SIG-M5 (cell line): ENCODE data around the gene RPUSD1.

Experiments
- DNase-seq: peaks from one replicate; lab custom pipeline; 2025; lab: John Stamatoyannopoulos, UW

The RPUSD1 gene

GRCh38 chr16:799111-799947 lies 11.1 kb upstream of the RPUSD1 start:
- DNase-seq: no peak

- DNase-seq: no peak
Observed at GRCh38 chr16:798666-799065, 10.5 kb upstream of the RPUSD1 start.

GRCh38 chr16:797686-798085 lies 9.5 kb upstream of the RPUSD1 start:
- no peak for DNase-seq

- no peak for DNase-seq
Observed at GRCh38 chr16:797120-797420, 8.9 kb upstream of the RPUSD1 start.

- no peak for DNase-seq
Observed at GRCh38 chr16:796296-797119, 8.3 kb upstream of the RPUSD1 start.

- no peak for DNase-seq
Observed at GRCh38 chr16:795580-796229, 7.5 kb upstream of the RPUSD1 start.

GRCh38 chr16:794853-795466 lies 6.8 kb upstream of the RPUSD1 start:
- DNase-seq: no peak

GRCh38 chr16:794091-794822 lies 6.1 kb upstream of the RPUSD1 start:
- no peak for DNase-seq

- no peak for DNase-seq
Observed at GRCh38 chr16:793414-793813, 5.2 kb upstream of the RPUSD1 start.

- no peak for DNase-seq
Observed at GRCh38 chr16:792221-792995, 4.2 kb upstream of the RPUSD1 start.

GRCh38 chr16:791131-791530 lies 3.0 kb upstream of the RPUSD1 start:
- no peak for DNase-seq

- no peak for DNase-seq
Observed at GRCh38 chr16:790086-790485, 1.9 kb upstream of the RPUSD1 start.

GRCh38 chr16:789191-789850 lies 1.1 kb upstream of the RPUSD1 start:
- no peak for DNase-seq

GRCh38 chr16:788399-789126 lies 382 bp upstream of the RPUSD1 start, which contains the start of gene CHTF18:
Gene CHTF18, plus strand, starts transcription at chr16:788620. Its CDS starts 65 bp downstream, at chr16:788685.
- no peak for DNase-seq

GRCh38 chr16:787321-787966 lies 737 bp downstream of the RPUSD1 start:
- no peak for DNase-seq

- no peak for DNase-seq
Observed at GRCh38 chr16:785563-786535, 2.3 kb downstream of the RPUSD1 start.

- no peak for DNase-seq
Observed at GRCh38 chr16:784431-784830, 3.8 kb downstream of the RPUSD1 start.
